Mucosa of rectum (tissue), 2 donors: ENCODE results near the gene PLD3.

Experiments
- H3K27ac ChIP-seq, 2 donors: one replicate each; pipeline ENCODE4 v1.7.0; 2013; ENCODE audit warnings: inconsistent platforms in 2 of 2, low read depth in 2 of 2, low read length in 2 of 2
- H3K27me3 ChIP-seq, 2 donors: one replicate each; pipeline ENCODE4 v1.7.0; 2013; ENCODE audit warnings: low read length in 2 of 2; ENCODE audit not compliant: control insufficient read depth in 2 of 2, insufficient read depth in 2 of 2
- H3K36me3 ChIP-seq, 2 donors: one replicate each; pipeline ENCODE4 v1.7.0; 2013; ENCODE audit warnings: low read length in 2 of 2; ENCODE audit not compliant: control insufficient read depth in 2 of 2, insufficient read depth in 2 of 2
- H3K4me1 ChIP-seq, 2 donors: one replicate each; pipeline ENCODE4 v1.7.0; 2013; ENCODE audit warnings: low read length in 2 of 2, mild to moderate bottlenecking in 1 of 2; ENCODE audit not compliant: control insufficient read depth in 2 of 2, insufficient read depth in 2 of 2
- H3K4me3 ChIP-seq, 2 donors: one replicate each; pipeline ENCODE4 v1.7.0; 2013; ENCODE audit warnings: low read length in 2 of 2
- H3K9ac ChIP-seq, 2 donors: one replicate each; pipeline ENCODE4 v1.7.0; 2013; ENCODE audit warnings: low read length in 2 of 2, low read depth in 1 of 2, mild to moderate bottlenecking in 1 of 2
- H3K9me3 ChIP-seq, 2 donors: one replicate each; pipeline ENCODE4 v1.7.0; 2013; ENCODE audit warnings: low read length in 2 of 2; ENCODE audit not compliant: control insufficient read depth in 2 of 2
- donor health status: healthy.
- donor health status: Normal muscosa, but diverticular disease.

The PLD3 gene

DNA sequence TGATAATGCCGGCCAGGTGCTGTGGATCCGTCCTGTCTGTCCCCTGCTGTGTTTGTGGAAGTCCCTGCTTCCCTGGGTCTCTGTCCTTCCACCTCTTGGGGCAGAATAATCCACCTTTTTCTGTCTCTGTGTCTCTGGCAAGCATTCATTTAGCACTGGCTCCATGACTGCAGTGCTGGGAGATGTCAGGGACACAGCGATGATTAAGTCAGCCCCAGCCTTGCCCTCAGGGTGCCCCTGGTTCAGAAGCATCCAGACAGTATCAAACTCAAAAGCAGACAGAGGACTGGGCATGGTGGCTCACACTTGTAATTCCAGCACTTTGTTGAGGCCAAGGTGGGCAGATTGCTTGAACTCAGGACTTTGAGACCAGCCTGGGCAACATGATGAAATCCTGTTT is 40.0 kb downstream of the PLD3 start:
- Histone ChIP-seq H3K9me3 (no peaks in the 10 kb centered on the region), H3K36me3 (no peaks in the 10 kb centered on the region), H3K4me3 (no peak overlapping the region), H3K4me1 (peaks cover 0 to 4% of the 10 kb centered on the region in 2 donors), H3K9ac (no peak overlapping the region), H3K27me3 (no peaks in the 10 kb centered on the region), H3K27ac (no peak overlapping the region)

DNA sequence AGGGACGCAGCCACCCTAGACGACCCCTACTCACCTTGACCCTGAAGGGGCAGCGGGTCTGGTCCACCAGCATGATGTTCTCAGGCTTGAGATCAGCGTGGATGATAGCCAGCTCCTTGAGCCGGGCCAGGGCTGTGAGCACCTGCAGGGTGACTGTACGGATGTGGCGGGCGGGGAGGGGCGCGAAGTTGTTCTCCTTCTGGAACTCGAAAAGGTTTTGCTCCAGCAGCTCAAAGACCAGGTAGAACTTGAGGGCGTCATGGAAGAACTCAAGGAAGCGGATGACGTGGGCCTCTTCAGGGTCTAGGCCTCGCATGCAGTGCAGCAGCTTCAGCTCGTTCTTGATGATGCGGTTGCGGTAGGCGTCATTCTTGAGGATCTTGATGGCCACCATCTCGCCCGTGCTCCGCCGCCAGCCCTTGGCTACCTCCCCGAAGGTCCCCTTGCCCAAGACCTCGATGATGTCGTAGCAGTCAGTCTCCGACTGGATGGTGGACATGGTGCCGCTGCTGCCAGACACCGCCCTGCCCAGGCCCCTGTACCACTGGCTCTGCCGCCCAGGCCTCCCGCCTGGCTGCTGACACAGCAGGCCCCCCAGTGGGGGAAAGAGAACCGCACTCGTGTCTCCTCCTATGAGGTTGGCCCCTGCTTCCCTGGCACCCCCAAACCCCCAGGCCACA is 41.0 kb downstream of the PLD3 start:
- Histone ChIP-seq H3K27ac (no peak overlapping the region), H3K27me3 (no peaks in the 10 kb centered on the region), H3K4me1 (peaks cover 0 to 4% of the 10 kb centered on the region in 2 donors), H3K9me3 (no peaks in the 10 kb centered on the region), H3K36me3 (no peaks in the 10 kb centered on the region), H3K4me3 (no peak overlapping the region), H3K9ac (no peak overlapping the region)

- peaks cover 0 to 4% of the 10 kb centered on the region in 2 donors for H3K4me1 ChIP-seq
- no peaks in the 10 kb centered on the region for H3K36me3 ChIP-seq
- no peak within 1 kb of the TSS for H3K9ac ChIP-seq
- H3K9me3 ChIP-seq = no peaks in the 10 kb centered on the region
- no peak within 1 kb of the TSS for H3K27ac ChIP-seq
- no peak within 1 kb of the TSS for H3K4me3 ChIP-seq
- no peaks in the 10 kb centered on the region for H3K27me3 ChIP-seq
These were observed 41.7 kb downstream of the PLD3 start, which contains the start of gene HIPK4 for GRCh38 chr19:40390084-40390742. Gene HIPK4, minus strand, starts transcription at chr19:40390181. Its CDS starts 279 bp downstream, at chr19:40389902.

DNA sequence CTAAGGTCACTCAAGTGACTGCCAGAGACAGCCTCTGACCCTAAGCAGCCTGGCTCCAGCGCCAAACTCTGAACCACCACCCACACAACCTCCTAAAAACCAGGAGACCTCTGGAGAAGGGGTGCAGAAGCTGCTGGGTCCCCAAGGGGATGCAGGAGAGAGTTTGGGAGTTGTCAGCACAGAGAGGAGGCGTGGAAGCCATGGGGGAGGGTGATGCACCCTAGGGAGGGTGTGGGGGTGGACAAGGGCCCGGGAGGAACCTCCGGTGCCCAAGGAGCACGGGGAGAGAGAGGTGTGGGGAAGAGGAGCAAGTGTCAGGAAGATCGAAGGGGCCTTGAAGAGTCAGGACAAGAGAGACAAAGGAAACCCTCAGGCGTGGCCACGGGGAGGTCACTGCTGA is 43.6 kb downstream of the PLD3 start:
- no peaks in the 10 kb centered on the region for H3K36me3 ChIP-seq
- H3K9ac ChIP-seq = no peak overlapping the region
- no peaks in the 10 kb centered on the region for H3K9me3 ChIP-seq
- H3K27ac ChIP-seq = no peak overlapping the region
- no peak overlapping the region for H3K4me3 ChIP-seq
- no peaks in the 10 kb centered on the region for H3K27me3 ChIP-seq
- peaks cover 0 to 4% of the 10 kb centered on the region in 2 donors for H3K4me1 ChIP-seq

DNA sequence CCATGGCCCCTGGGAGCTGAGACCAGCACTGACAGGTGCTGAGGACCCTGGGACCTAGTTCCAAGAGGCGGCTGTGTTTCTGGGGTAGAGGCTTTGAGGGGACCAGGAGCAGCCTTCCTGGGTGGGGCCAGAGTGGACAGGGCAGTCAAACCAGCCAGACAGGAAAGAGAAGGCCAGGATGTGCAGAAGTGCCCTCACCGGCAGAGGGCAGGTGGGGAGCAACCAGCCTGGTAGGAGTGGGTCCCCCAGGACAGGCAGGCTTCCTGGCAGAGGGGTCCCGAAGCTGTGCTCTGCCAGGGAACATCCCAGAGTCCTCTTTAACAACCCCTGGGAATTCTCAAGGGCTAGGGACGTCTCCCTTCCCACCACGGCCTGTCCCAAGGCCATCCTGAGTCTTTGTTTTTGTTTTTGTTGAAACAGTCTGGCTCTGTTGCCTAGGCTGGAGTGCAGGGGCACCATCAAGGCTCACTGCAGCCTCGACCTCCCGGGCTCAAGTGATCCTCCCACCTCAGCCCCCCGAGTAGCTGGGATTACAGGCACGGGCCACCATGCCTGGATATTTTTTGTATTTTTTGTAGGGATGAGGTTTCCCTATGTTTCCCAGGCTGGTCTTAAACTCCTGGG is 44.5 kb downstream of the PLD3 start:
- no peak overlapping the region for H3K9ac ChIP-seq
- peaks cover 0 to 4% of the 10 kb centered on the region in 2 donors for H3K4me1 ChIP-seq
- H3K36me3 ChIP-seq = no peaks in the 10 kb centered on the region
- no peaks in the 10 kb centered on the region for H3K9me3 ChIP-seq
- no peaks in the 10 kb centered on the region for H3K27me3 ChIP-seq
- H3K4me3 ChIP-seq = no peak overlapping the region
- no peak overlapping the region for H3K27ac ChIP-seq

DNA sequence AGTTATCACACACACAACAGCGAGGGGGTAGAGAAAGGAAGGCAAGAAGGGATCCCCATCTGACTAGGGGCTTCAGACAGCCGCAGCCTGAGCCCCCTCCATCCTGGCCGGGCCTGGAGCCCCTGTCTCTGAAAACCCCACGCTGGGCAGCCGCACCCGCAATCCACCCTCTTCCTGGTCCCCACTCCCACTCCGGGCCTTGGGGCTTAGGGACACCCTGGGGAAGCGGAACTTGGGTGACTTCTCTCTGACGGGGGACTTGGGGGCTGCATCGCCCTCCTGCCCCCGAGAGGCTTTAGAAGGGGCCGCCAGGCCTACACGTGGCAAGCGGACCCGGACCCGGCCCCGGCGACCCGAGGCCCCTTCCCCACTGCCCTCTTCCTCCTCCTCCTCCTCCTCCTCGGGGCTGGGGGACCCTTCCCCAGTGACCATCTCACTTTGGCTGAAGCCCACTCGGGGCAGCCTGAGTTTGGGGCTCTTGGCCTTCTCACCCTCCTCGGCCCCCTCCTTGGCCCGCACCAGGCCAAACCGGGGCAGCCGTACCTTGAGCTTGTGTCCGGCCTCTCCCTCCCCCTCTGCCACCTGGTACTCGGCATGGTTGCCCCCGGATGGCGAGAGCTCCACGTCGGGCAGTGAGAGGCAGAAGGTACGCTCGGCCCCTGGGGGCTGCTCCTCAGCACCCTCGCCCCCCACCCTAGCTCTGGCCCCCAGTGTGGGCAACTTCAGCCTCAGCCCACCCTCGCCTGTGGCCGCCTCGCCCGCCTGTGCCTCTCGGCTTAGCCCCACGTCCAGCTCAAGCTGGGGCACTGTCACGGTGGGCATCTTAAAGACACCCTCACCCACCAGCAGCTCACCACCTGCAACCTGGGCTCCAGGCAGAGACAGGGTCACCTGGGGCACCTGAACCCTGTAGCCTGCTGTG is 45.7 kb downstream of the PLD3 start:
- Histone ChIP-seq H3K36me3 (no peaks in the 10 kb centered on the region), H3K27ac (no peak overlapping the region), H3K9me3 (no peaks in the 10 kb centered on the region), H3K4me3 (no peak overlapping the region), H3K4me1 (peaks cover 0 to 4% of the 10 kb centered on the region in 2 donors), H3K27me3 (no peaks in the 10 kb centered on the region), H3K9ac (no peak overlapping the region)

DNA sequence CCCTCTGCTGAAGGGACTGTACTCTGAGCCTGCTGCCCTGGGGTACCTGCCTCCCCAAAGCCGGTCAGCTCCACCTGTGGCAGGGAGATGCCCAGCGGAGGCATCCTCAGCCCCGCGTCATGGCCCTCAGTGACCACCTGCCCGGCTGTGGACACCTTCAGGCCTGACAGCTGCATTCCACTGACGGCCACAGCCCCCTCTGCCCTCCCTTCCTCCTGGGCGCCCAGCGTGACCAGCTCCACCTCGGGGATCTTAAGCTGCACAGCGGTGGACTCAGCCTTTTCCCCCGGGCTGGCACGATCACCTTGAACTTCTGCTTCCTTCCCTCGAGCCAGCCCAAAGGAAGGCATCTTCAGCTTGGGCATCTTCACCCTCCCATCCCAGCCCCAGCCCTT is 46.3 kb downstream of the PLD3 start:
- H3K27ac ChIP-seq = no peak overlapping the region
- H3K9me3 ChIP-seq = no peaks in the 10 kb centered on the region
- no peak overlapping the region for H3K4me3 ChIP-seq
- no peak overlapping the region for H3K9ac ChIP-seq
- no peaks in the 10 kb centered on the region for H3K36me3 ChIP-seq
- H3K4me1 ChIP-seq = peaks cover 0 to 4% of the 10 kb centered on the region in 2 donors
- no peaks in the 10 kb centered on the region for H3K27me3 ChIP-seq

- Histone ChIP-seq H3K27me3 (no peaks in the 10 kb centered on the region), H3K9me3 (no peaks in the 10 kb centered on the region), H3K9ac (no peak overlapping the region), H3K4me3 (no peak overlapping the region), H3K4me1 (peaks cover 0 to 4% of the 10 kb centered on the region in 2 donors), H3K27ac (no peak overlapping the region), H3K36me3 (no peaks in the 10 kb centered on the region)
These were observed 47.5 kb downstream of the PLD3 start for GRCh38 chr19:40395956-40396355.

GRCh38 chr19:40396886-40397567 is 48.5 kb downstream of the PLD3 start:
- Histone ChIP-seq H3K27me3 (no peaks in the 10 kb centered on the region), H3K36me3 (no peaks in the 10 kb centered on the region), H3K9me3 (no peaks in the 10 kb centered on the region), H3K4me1 (peaks cover 0 to 4% of the 10 kb centered on the region in 2 donors), H3K27ac (no peak overlapping the region), H3K4me3 (no peak overlapping the region), H3K9ac (no peak overlapping the region)
